GM21786 (cell line): ENCODE measurements around the gene NET1.

Source experiments
- ATAC-seq: cut with Tn5 transposase; IDR thresholded peaks from one replicate; pipeline ENCODE4 v1.9.1; 2021; ENCODE audit not compliant: unreplicated experiment

Gene NET1

GRCh38 chr10:5498791-5499492 lies 86.6 kb downstream of the NET1 start:
- ATAC-seq: no peak

DNA sequence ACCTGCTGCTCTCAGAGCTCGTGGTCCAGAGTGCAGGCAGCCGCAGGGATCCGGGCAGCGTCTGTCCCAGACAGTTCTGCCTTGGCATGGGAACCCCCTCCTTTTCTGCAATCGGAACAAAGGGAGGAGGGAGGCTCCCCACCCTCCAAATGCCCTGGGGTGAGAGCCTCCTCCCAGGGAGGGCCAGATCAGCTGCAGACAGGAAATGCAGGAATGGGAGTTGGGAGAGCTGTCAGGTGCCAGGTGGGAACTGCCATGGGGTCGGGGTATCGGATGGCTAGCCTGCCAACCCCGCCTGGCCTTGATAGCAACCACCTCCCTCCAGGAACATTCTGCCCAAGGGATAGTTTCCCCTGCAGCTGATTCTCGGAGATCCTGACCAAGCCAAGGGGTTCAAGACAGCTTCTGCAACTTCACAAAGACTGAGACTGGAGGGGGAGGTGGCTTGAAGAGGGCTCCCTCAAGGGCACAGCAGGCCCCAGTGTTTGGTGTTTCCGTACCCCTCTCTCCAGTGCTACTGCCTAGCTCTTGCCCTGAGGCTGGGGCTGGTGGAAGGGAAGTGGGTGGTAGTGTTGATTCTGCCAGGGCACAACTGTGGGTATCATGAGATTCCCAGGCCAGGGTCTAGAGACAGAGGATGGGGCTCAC lies 87.3 kb downstream of the NET1 start, which contains the start of gene CALML5:
Gene CALML5 (minus strand): TSS at position 78 of the 648 bp plus-strand sequence. CDS start 132 bp downstream, outside the sequence.
- ATAC-seq: no peak

DNA sequence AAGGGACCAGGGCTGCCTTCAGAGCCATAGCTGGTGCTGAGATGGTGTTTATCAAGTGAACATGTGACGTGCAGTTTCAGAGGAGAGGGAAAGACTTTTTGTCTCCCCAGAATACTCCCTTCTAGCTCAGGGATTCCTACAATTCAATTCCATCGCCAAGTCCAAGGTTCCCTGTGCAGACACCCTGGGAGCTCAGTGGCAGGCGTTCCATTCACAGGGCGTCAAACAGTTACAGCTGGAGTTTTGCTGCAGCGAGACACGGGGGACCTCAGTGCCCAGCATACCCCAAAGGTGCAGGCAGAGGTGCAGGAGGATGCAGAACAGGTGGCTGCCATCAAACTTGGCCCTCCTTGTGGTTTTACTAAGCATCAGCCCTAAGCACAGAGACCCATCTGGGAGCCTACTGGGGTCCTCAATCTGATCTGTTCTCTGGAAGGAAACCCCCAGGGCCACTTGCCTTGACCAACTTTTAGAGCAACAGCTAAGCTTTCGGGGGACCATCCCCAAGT lies 87.9 kb downstream of the NET1 start:
- no peak for ATAC-seq

GRCh38 chr10:5500910-5501309 lies 88.6 kb downstream of the NET1 start:
- ATAC-seq: no peak

GRCh38 chr10:5502061-5502521 lies 89.7 kb downstream of the NET1 start:
- ATAC-seq: no peak

DNA sequence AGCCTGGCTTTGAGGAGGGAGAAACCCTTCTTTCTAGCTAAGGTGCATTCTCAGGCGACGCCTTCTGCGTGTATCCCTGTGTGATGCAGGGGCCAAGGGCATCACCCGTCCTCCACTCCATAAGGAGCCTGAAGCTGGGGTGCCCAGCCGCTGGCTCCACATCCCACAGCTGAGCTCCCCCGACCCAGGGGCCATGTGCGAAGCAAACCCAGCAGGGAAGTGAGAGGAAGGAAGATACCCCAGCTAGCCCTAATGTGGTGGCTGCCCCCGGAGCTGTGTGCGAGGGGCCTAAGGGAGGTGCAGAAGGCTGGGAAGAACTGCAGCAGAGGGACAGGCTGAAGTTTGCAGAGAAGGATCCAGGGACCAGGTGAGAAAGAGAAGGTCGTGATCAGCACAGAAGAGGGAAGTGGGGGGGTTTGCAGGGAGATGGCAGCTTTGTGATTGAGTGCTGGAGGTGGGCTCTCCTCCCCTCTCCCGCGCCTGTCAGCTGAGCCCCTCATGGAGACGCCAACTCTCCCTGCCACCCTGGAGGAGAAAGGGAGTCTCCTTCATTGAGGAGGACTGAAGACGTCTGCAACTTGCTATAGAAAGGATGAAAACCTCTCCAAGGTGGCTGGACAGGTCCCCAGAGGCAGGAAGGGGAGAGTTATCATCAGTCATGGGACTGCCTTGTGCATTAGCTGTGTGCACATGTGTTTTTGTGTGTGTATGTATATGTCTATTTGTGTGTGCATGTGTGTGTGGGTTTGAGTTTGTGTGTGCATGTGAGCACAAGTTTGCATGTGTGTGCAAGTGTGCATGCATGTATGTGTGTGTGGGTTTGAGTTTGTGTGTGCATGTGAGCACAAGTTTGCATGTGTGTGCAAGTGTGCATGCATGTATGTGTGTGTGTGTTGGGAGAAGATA lies 90.5 kb downstream of the NET1 start:
- no peak for ATAC-seq

DNA sequence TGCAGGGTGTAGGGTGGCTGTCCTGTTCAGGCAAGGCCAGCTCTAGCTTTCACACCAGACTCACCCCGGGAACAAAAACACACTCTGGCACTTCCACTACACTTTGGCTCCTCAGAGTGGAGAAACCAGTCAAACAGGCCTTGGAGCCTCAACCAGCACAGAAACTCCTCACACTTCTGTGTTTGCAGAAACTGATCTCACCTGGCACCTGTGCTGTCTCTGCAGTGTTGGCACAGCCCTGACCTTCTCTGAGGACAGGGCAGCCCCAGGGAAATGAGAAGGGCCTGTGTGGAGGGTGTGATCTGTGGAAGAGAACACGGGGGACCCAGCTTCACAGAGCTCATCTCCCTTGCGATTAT lies 91.1 kb downstream of the NET1 start:
- ATAC-seq: no peak

- ATAC-seq: no peak
These were observed 92.1 kb downstream of the NET1 start for GRCh38 chr10:5504146-5505072.

DNA sequence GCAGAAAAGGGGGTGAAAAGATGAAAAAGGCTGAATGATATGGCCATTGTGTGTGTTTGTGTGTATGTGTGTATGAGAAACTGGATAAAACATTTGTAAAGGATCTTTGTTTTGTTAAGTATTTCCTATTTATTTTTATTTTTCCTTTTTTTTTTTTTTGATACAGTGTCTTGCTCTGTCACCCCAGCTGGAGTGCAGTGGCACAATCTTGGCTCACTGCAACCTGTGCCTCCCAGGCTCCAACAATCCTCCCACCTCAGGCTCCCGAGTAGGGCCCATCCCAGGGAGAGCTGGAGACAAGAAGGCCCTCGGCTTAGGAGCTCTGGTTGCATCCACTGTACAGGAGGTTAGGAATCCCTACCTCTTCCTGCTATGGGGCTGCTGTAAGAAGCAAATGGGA lies 93.9 kb downstream of the NET1 start:
- no peak for ATAC-seq

- no peak for ATAC-seq
These were observed 94.6 kb downstream of the NET1 start for GRCh38 chr10:5506751-5507648.

DNA sequence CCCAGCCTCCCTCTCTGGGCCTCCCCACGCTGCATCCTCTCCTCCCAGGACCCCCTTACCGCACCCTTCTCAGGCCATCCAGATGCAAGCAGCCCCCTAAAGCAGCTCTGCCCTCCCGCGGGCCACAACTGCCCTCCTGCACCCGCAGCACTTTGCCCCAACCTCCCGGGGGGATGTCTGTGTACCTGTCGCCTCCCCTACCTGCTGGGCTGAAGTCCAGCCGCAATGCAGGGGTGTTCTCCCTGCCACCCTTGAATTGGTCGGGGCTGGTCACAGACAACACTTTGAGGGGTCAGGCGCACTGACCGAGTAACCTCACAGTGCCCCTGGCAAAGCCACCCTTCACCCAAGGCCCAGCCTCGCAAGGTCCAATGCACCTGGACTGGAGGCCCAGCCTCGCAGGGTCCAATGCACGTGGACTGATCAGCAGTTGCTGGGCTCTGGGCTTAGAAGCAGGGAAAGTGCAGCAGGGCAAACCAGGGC lies 95.3 kb downstream of the NET1 start:
- ATAC-seq: no peak

GRCh38 chr10:5508161-5508604 lies 95.8 kb downstream of the NET1 start:
- no peak for ATAC-seq
